ENCODE data around the gene RPS21. TPM values are rescaled to one million over a fixed set of nuclear protein-coding genes. Genes with fewer than 3 reads are reported as not detected.

The RPS21 gene
- total and polyA plus RNA-seq, 9 of the 15 experiments (the other 6 are each of a cell fraction or from before 2014, with no cell fraction given) = 1,380 to 5,647 (median 3,091) TPM

GRCh38 chr20:62407221-62407992 is 20.5 kb downstream of the RPS21 start, which contains the start of gene CABLES2 (continued):
- TF ChIP-seq RERE (CRISPR knock-in tag; IDR thresholded peaks at IDR 0.05; ENCODE audit: borderline replicate concordance) = no peak
- TF ChIP-seq MITF (IDR thresholded peaks at IDR 0.05) = no peak
- peak; percentile 86 for TF ChIP-seq ARID4B (CRISPR knock-in tag; IDR thresholded peaks at IDR 0.05)
- peak; percentile 68 for TF ChIP-seq FIP1L1 (IDR thresholded peaks at IDR 0.05; ENCODE audit: low read depth, low read length, poor library complexity, severe bottlenecking)
- no peak for TF ChIP-seq NCOR1 (IDR thresholded peaks at IDR 0.05)
- TF ChIP-seq ARID2 (IDR thresholded peaks at IDR 0.05) = no peak
- TF ChIP-seq ZNF57 (CRISPR knock-in tag; IDR thresholded peaks at IDR 0.05) = no peak
- TF ChIP-seq SRSF1 (IDR thresholded peaks at IDR 0.05; ENCODE audit: low read depth, low read length) = no peak
- no peak for TF ChIP-seq DEAF1 (CRISPR knock-in tag; IDR thresholded peaks at IDR 0.05)
- TF ChIP-seq ZFPM2 (CRISPR knock-in tag; IDR thresholded peaks at IDR 0.05) = no peak
- no peak for TF ChIP-seq ZNF41 (CRISPR knock-in tag; conservative IDR thresholded peaks at IDR 0.05)
- TF ChIP-seq CBFA2T3 (IDR thresholded peaks at IDR 0.05) = no peak
- TF ChIP-seq BRCA1 (IDR thresholded peaks at IDR 0.05) = no peak
- no peak for TF ChIP-seq BRCA1 (CRISPR knock-in tag; IDR thresholded peaks at IDR 0.05)
- no peak for TF ChIP-seq POLR3G (IDR thresholded peaks at IDR 0.05; ENCODE audit: extremely low read depth, insufficient read length, insufficient replicate concordance)
